ENCODE measurements around the gene SENP6.
"Not testable (repeated sequence)": the region's sequence is repeated elsewhere in the genome, so short reads cannot be mapped to it uniquely, and the experiment has no call there.

SENP6 gene

DNA sequence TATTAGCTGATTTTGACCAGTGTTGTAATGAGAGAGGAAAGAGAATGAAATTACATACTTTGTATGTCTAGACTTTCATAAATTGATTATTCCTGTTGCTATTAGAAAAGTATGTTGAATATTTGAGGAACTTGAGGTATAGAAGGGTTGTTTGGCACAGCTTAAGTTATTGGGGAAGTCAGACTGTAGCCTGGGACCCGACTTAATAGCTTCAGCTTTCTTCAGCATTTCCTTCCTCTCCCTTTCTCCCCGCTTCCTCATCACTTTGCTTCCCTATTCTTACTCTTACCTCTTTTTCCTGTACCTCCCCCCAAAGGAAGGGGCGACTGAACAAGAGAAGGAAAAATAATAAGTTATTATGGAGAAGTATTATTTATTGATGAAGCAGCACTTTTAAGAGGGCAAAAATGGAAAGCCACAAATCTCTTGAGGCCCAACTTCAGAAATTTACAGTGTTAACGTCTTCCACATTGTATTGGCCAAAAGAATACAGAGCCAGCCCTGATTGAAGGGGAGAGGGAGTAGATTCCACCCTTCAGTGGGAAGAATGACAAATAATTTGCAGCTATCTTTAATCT is 7.4 kb downstream of the SENP6 start:
- ATAC-seq = no peak

- no peak for ATAC-seq
These were observed 8.2 kb downstream of the SENP6 start for GRCh38 chr6:75609639-75610590.

DNA sequence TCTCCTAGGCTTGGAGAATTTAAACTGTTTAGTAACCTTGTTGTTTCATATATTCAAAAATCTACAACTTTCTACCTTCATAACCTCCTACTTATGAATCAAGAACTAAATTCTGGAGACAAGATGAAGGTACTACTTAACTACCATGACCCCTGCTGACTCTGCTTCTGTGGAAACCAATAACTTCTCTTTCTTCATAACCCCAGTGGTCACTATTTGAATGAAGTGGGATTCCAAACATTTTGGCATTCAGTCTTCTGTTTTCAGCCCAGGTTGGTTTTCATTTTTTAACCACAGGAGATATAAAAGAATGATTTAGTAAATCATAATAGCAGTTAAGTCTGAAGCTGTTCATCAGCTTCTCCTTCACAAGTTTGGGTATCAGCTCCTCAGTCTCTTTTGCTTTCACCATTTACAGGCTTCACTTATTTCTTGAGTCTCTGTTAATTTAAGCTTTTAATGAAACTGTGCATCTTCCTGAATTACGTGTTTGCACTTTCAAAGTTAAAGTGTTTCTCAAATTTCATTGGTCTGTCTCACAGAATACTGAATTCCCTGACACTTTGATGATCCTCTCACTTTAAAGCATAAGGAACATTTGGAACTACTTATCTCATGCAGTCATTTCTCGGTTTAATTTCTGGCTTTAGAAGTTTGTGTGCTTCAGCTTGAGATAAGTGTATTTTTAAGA is 9.5 kb downstream of the SENP6 start:
- ATAC-seq = no peak

GRCh38 chr6:75611702-75612375 is 10.2 kb downstream of the SENP6 start:
- peak; percentile 89 for ATAC-seq

DNA sequence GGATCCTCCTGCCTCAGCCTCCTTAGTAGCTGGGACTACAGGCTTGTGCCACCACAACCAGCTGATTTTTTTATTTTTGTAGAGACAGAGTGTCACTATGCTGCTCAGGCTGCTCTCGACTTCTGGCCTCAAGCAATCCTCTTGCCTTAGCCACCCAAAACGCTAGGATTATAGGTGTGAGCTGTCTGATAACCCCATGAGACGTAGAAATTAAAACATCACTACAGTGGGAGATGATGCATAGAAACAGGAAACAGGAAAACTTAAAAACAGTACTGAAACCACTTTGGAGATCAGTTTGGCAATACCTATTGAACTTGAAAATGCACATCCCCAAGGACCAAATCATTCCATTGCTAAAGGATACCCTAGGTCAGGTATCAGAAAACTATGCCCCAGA is 10.8 kb downstream of the SENP6 start:
- peak in 1 of 2 donors; percentile 21 for ATAC-seq

- no peak for ATAC-seq
These were observed 11.4 kb downstream of the SENP6 start for GRCh38 chr6:75613056-75613501.

- no peak for ATAC-seq
These were observed 16.8 kb downstream of the SENP6 start for GRCh38 chr6:75618437-75618836.

GRCh38 chr6:75619230-75619899 is 17.7 kb downstream of the SENP6 start:
- ATAC-seq = no peak

DNA sequence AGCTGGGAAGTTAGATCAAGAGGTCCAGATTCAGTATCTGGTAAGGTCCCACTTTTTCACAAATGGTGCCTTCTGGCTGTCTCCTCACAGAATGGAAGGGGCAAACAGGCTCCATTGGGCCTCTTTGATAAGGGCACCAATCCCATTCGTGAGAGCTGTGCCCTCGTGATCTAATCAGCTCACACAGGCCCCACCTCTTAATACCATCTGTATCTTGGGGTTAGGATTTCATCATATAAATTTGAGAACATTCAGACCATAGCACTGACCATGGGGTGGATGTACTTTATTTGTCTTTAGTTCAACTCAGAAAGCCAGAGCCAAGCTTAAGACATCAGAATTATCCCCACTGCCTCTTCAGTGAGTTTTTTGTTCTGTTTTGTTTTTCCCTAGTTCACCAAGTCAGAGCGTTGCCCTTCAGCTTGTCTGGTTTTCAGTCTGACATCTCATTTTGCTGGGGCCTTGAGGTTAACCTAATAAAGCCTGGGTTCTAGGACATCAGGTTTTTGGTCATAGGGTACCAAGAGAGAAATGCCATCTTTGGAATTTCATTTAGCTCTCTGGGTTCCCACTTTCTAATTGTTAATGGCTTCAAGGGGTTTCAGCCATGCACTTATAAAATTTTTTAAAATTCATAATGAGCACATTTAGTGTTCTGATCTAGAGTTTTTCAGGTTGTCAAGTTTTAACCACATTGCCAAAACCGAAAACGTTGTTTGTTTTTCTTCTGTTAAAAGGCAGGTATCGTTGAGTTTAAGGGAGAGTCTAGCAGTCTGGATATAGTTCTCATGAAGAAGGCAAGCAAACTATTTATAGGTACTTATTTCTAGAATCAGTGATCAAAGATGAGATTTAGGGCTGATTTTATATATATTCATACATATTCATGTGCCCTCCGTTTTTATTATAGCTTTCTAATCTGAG is 19.0 kb downstream of the SENP6 start:
- no peak for ATAC-seq

DNA sequence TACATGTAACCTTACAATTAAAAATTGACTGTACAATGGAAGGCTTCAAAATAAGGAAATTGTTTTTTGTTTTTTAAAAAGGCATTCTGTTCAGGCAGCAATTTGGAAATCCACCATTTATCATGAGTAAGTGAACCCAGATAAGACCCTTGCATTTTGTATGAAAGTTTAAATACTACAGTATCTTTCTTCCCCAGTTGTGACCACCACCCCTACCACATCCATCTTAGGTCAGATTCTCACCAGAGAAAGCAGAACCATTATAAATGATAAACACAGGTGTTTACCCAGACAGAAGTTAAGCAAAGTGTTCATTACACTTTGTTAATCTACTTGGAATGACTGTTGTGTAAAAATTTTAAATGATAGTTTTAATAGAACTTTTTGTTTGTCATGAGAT is 20.2 kb downstream of the SENP6 start:
- no peak for ATAC-seq

- no peak for ATAC-seq
These were observed 21.8 kb downstream of the SENP6 start for GRCh38 chr6:75623491-75623890.

DNA sequence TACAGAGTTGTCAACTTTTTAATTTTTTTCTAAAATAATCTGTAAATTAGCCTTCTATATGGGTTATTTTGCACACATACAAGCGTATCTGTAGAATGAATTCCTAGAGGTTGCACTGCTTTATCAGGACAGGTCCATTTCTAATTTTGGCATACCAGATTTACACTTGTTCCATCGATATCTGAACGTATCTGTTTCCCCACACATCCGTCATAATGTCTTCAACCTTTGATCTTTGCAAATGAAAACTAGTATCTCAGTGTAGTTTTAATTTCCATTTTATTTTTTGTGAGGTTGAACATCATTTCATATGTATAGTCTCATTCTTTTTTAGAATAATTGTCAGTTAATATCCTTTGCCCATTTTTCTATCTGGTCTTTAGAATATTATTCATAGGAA is 22.7 kb downstream of the SENP6 start:
- no peak for ATAC-seq

GRCh38 chr6:75624988-75625387 is 23.3 kb downstream of the SENP6 start:
- no peak for ATAC-seq

DNA sequence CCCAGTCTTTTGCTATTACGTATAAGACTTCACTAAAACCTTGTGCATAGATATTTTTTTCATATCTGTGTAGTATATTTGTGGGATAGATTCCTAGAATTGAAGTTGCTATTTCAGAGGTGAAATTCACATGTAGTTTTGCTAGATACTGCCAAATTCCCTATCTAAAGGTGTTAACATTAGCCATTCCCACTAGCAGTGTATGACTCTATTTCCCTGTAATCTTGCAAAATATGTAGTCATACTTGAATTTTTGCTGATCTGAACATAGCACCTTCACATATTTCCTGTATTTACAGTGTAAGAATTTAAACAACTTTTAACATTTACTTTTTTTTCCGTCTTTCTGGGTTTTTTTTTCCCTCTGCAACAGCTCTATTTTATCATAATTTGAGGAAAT is 24.9 kb downstream of the SENP6 start:
- no peak for ATAC-seq

DNA sequence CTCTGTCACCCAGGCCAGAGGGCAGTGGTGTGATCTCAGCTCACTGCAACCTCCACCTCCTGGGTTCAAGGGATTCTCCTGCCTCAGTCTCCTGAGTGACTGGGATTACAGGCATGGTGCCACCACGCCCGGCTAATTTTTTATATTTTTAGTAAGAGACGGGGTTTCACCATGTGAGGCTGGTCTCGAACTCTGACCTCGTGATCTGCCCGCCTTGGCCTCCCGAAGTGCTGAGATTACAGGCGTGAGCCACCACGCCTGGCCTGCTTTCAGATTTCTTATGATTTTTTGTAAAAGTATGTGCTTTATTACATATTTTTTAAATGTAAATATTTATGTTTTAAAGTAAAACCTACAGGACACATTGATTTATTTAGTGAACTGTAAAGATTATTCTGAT is 26.0 kb downstream of the SENP6 start:
- not testable (repeated sequence) for ATAC-seq

DNA sequence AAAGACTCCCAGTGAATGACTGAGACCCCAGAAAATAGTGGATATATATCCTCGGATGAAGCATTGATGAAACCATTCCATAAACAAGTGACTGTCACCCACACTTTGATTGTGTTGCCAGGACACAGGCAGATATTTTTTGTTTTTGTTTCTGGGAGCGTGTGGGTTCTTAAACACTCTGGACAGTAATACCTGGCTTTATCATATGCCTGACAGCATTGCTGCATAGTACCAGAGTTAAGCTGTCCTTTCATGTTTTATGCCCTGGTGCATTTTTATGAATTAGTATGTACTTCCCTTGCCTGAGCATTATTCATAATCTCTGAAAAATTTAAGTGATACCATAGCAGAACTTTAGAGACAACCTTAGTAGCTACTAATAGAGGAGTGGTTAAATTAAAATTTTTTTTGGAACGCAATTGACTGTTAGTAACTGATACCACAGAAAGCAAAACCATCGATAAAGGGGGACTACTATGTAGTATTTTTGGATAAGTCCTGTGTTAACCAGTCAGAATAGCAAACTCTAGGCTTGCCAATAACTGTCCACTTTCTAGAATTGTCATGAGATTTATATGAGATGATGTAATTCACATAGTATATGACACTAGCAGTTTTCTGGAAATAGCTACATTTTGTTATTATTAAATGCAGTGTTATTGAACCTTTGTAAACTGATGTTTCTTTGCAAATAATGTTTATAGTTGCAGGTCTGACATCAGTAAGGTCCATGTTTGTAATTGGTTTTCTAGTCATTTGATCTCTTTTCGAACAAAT is 30.4 kb downstream of the SENP6 start:
- no peak for ATAC-seq

- no peak for ATAC-seq
These were observed 31.4 kb downstream of the SENP6 start for GRCh38 chr6:75633045-75633444.

DNA sequence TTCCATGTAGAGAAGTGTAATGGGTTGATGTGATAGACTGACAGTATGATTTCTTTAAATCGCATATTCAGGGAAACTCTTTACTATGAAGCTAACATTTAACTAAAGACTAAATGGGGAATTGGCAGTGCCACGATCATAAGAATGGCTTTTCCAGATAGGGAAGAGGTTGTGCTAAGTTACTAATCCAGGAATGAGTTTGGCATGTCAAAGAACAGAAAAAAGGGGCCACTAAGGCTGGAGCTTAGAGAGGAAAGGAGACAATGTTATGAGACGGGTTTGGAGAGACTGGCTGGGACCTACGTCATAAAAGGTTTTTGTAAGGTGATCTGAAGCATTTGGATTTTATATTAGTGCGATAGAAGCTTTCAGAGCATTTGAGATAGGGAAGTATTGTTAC is 40.6 kb downstream of the SENP6 start:
- no peak for ATAC-seq

DNA sequence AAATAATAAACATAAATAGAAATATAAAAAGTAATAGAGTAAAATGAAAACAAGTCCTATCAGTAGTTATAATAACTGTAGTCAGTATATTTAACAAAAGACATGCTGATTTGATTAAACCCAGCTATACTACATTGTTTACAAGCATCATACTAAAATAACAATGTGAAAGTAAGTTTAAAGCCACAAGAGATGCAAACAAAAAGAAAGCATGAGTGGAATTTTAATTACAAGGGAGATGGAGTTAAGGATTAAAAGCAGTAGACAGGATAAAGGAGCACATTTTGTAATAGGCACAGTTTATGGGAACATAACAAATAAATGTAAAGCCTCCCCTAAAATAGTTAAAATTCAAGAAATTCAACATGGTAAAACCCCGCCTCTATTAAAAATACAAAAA is 41.5 kb downstream of the SENP6 start:
- ATAC-seq = no peak

DNA sequence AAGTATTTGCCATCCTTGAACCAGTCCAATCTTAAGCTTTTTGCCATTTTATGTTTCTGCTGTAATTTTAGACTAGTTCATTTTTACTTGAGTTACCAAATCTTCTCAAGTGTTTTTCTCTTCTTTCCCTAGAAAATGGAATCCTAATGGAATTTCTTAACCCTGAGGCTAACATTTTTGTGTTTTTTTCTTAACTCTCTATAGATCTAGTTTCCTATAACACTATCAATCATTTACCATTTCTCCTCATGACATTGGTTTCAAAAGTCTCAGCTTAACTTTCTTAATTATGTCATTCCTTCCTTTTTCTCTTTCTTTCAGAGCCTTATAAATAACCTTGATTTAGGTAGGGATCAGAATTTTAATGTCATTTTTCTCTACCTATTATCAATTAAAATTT is 54.8 kb downstream of the SENP6 start:
- no peak for ATAC-seq

- ATAC-seq = no peak
These were observed 55.6 kb downstream of the SENP6 start for GRCh38 chr6:75657327-75657726.
